ENCODE measurements around the gene PIK3R2.

PIK3R2 gene

GRCh38 chr19:18126097-18126496 is 26.9 kb upstream of the PIK3R2 start:
- no peak for DNase-seq

DNA sequence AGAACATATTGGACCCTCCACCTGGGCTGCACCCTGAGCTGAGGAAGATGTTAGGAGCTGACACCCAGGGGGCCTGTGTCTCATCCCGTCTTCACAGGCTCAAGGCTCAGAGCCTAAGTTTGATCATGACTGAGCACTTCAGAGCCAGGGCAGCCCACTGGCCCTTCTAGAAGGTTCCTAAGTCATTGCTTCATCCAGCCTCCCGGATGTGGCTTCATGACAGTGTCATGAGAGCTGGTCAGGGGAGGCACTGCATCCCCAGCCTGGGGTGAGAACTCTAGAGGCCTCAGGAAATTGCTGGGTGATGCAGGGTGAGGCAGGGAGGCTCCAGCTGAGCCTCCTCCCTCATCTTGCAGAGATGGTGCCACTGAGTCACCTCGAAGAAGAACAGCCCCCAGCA is 24.9 kb upstream of the PIK3R2 start:
- DNase-seq: no peak

- DNase-seq: no peak
Measured at GRCh38 chr19:18128805-18129204, 24.2 kb upstream of the PIK3R2 start.

GRCh38 chr19:18130523-18131242 is 22.3 kb upstream of the PIK3R2 start:
- DNase-seq: no peak

- DNase-seq: no peak
Measured at GRCh38 chr19:18131841-18132596, 20.9 kb upstream of the PIK3R2 start.

DNA sequence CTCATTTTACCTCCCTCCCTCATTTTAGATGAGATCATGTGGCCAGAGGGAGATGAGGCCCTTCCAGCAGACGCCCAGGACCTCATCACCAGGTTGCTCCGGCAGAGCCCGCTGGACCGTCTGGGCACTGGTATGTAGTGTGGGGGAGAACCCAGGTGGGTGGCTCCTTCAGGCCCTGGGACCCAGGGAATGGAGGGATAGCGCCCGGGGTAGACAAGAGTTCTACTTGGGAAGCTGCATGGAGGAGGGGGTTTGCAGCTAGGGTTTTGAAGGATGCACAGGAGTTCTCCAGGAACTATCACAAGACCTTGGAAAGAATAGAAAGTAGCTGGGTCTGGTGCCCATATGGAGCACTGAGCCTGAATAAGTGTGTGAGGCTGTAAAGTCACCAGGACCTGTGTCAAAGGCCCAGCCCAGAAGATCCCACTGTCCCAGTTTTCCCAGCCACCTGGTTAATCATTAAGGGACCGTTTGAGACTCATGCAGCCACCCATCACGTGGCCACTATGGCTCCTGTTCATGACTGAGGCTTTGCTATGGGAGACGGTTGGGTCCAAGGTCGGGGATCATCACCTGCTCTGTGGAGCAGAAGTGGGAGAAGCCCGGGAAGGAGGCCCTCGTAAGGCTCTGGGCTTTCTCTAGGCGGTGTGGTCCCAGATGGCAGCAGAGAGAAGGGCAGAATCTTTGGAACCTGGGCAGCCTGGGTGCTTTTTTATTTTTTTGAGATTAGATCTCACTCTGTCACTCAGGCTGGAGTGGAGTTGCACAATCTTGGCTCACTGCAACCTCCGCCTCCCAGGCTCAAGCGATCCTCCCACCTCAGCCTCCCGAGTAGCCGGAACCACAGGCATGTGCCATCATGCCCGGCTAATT is 17.0 kb upstream of the PIK3R2 start:
- DNase-seq: no peak

DNA sequence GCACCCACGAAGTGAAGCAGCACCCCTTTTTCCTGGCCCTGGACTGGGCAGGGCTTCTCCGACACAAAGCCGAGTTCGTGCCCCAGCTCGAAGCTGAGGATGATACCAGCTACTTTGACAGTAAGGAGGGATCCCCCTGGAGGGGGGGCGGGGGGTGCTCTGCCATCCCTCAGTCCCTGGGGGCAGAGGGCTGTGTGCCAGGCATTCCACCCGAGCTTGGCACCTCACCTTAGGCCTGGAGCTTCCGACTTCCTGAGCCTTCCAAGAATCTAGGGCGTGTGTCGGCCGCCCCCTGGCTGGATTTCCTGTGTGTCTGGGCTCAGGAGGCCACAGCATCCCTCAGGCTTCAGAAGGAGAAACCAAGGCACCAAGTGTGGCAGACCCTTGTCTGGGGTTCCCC is 15.7 kb upstream of the PIK3R2 start:
- DNase-seq: no peak

DNA sequence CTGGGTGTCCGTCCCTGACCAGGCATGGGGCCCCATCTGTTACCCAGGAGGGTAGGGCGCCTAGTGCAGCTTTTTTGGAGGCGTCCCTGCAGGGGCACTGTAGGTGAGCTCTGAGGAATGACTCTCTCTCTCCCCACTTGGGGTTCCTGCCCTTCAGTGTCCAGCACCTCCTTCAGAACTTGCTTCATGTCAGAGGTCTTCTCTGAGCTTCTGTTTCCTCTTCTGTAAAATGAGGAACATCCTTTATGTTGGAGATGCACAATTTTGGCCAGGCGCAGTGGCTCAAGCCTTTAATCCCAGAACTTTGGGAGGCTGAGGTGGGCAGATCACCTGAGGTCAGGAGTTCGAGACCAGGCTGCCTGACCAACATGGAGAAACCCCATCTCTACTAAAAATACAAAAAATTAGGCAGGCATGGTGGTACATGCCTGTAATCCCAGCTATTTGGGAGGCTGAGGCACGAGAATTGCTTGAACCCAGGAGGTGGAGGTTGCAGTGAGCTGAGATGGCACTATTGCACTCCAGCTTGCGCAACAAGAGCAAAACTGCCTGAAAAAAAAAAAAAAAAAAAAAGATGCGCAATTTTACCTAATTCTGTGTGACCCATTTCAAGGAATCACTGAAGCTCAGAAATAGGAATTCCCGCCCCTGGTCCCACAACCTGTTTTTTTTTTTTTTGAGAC is 15.2 kb upstream of the PIK3R2 start:
- no peak for DNase-seq

DNA sequence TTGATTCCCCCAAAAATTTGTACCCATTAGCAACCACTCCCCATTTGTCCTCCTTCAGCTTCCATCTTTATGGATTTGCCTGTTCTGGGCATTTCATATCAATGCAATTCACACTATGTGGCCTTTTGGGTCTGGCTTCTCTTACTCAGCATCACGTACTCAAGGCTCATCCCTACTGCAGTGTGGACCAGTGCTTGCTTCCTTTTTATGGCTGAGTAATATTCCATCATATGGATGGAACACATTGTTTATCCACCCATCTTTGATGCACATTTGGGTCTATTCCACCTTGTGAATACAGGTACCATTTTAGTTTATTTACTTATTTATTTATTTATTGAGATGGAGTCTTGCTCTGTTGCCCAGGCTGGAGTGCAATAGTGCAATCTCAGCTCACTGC is 12.5 kb upstream of the PIK3R2 start:
- DNase-seq: no peak

GRCh38 chr19:18141031-18141430 is 11.9 kb upstream of the PIK3R2 start:
- DNase-seq: no peak

GRCh38 chr19:18143902-18144301 is 9.1 kb upstream of the PIK3R2 start:
- DNase-seq: no peak

DNA sequence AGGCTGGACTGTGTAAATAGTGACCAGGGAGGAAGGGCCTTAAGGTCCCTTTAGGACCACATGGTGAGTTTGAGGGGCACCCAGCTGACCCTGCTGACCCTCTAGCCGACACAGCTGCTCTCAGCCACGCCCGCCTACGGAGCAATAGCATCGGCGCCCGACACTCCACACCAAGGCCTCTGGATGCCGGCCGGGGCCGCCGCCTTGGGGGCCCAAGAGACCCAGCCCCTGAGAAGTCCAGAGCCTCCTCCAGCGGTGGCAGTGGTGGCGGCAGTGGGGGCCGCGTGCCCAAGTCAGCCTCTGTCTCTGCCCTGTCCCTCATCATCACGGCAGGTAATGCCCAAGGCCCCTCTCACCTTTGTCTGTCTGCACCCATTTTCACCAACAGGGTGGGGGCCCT is 8.6 kb upstream of the PIK3R2 start:
- no peak for DNase-seq

DNA sequence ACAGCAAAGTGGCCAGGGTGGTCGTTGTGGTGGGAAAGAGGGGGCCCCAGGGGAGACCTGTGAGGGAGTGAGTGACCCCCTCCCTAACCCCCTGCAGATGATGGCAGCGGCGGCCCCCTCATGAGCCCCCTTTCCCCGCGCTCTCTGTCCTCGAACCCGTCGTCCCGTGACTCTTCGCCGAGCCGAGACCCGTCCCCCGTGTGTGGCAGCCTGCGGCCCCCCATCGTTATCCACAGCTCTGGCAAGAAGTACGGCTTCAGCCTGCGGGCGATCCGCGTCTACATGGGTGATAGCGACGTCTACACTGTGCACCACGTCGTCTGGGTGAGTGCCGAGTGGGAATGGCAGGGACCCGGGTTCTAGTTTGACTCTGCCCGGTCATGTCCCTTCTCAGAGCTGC is 8.1 kb upstream of the PIK3R2 start:
- DNase-seq: no peak

DNA sequence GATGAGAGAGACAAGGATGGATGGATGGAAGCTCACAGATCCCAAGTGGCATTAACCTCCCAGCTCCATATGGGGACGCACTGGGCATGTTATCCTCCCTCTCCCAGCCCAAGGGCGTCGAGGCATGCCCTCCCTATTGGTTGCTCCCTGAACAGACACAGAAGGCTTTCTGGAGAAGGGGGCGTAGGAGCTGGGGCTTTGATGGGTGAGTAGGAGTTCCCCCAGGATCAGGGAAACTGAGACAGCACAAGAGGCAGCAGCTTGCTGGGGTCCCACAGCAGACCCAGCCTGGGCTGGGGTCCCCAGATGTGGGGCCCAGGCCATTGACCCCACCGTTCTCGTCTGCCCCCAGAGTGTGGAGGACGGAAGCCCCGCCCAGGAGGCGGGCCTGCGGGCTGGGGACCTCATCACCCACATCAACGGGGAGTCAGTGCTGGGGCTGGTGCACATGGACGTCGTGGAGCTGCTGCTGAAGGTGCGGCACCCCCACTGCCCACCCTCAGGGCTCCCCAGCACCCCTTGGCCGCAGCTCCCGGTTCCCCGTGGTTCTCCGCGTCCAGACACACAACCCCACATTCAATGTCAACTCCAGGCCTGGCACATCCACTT is 7.5 kb upstream of the PIK3R2 start:
- no peak for DNase-seq

GRCh38 chr19:18147396-18147795 is 5.6 kb upstream of the PIK3R2 start:
- DNase-seq: no peak

- DNase-seq: no peak
Measured at GRCh38 chr19:18149596-18149975, 3.4 kb upstream of the PIK3R2 start.

DNA sequence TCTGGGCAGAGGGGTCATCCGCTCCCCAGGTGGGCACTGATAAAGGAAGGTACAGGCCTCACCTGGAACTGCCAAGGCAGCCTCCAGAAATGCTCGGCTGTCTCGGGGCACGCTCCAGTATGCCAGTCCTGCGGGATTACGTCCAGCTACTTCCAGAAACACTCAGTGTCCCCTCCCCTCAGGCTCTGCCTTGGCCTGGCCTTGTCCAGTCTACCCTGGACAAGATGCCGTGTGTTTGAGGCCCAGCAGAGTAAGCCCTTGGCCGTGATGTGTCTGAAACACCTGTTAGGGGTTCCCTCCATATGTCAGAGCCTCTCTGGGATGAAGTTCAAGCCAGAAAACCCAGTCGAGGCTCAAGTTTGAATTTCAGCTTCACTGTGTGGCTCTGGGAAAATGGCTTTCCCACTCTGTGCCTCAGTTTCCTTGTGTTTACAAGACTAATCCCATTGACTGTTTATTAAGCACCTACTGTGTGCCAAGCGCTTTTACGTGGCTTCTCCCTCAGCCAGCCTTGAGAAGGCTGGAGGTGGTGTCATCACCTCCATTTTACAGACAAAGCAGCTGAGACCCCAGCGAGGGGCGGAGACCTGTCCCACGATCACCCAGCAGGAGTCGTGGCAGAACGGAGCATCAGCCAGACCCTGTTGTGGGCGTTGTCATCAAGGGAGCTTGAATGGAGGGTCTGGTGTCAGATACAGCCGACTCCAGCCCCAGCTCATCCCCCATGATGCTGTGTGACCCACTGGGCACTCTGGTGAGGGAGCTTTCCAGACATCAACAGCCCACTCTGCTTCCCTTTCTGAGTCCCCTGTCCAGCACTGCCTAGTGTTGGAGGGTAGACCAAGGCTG is 2.0 kb upstream of the PIK3R2 start:
- DNase-seq: no peak

DNA sequence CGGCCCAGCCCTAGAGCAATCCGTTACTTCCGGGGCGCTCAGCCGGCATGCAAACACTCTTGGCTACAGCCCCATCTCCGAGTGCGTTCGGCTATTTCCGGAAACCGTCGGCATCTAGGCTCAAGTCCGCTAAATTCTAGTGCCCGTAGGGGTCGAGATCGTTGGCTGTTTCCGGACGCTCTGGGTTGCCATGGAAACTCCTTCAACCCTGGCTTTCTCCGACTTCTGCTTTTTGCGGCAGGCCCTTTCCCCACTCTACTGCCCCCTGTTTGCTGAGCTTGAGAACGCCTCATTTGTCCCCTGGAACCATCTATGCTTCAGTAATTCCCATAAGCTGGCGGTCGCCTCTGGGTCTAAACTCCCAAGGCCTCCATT is 534 bp upstream of the PIK3R2 start:
- peak; percentile 99 to 100 for DNase-seq

GRCh38 chr19:18153556-18154134 is 682 bp downstream of the PIK3R2 start:
- no peak for DNase-seq

GRCh38 chr19:18155095-18156087 is 2.4 kb downstream of the PIK3R2 start:
- DNase-seq: no peak

All from NCI-H524 (cell line).